ENCODE results near the gene TEX53. TPM values are rescaled to one million over a fixed set of nuclear protein-coding genes. Genes with fewer than 3 reads are reported as not detected.

TEX53 gene
- total RNA-seq, 1 experiment from 2014 or later = not detected

DNA sequence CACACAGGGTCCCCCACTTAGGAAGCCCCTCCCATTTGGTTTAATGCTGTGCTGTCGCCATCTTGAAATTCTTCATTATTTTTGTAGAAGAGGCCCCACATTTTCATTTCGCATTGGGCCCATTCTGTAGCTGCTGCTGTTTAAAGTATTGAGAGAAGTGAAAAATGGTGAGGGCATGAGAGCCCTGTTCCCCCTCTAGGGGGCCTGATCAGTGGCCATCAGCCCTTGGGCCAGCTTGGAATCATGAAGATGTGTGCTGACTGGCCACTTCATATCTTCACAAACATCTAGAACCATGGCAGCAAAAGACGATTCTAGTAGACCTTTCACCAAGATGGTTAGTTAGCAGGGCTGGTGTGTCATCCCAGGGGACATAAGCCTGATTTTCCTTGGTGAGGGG is 43.2 kb downstream of the TEX53 start:
- no peaks in the 10 kb centered on the region for H3K9me3 ChIP-seq
- Mint-ChIP-seq H3K27ac (ENCODE audit: unreplicated experiment) (no peak overlapping the region), H3K4me3 (ENCODE audit: unreplicated experiment) (no peak overlapping the region), H3K36me3 (ENCODE audit: insufficient read depth, unreplicated experiment) (peaks cover 18% of the 10 kb centered on the region), H3K9me3 (ENCODE audit: unreplicated experiment) (no peaks in the 10 kb centered on the region), H3K27me3 (ENCODE audit: insufficient read depth, unreplicated experiment) (no peaks in the 10 kb centered on the region), H3K4me1 (ENCODE audit: low read depth, unreplicated experiment) (peaks cover 12% of the 10 kb centered on the region)
- no peaks in the 10 kb centered on the region; the same call in 1 of the 2 replicates for H3K36me3 ChIP-seq (ENCODE audit: control insufficient read depth, insufficient read depth, low read length)
- H3K27me3 ChIP-seq (replicated peaks; ENCODE audit: control insufficient read depth, insufficient read depth, low read length) = no peaks in the 10 kb centered on the region
- no TSS peak for BruUV-seq (replicated peaks)
- POLR2A ChIA-PET = no interaction called here
- DNase-seq = no peak
- intact Hi-C loops (cut with micrococcal nuclease; ENCODE audit: unreplicated experiment) = no loop called here
- TF ChIP-seq, protein P1, sequence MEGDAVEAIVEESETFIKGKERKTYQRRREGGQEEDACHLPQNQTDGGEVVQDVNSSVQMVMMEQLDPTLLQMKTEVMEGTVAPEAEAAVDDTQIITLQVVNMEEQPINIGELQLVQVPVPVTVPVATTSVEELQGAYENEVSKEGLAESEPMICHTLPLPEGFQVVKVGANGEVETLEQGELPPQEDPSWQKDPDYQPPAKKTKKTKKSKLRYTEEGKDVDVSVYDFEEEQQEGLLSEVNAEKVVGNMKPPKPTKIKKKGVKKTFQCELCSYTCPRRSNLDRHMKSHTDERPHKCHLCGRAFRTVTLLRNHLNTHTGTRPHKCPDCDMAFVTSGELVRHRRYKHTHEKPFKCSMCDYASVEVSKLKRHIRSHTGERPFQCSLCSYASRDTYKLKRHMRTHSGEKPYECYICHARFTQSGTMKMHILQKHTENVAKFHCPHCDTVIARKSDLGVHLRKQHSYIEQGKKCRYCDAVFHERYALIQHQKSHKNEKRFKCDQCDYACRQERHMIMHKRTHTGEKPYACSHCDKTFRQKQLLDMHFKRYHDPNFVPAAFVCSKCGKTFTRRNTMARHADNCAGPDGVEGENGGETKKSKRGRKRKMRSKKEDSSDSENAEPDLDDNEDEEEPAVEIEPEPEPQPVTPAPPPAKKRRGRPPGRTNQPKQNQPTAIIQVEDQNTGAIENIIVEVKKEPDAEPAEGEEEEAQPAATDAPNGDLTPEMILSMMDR (IDR thresholded peaks at IDR 0.05; ENCODE audit: insufficient read depth in 1 of 2, low read depth in 1 of 2, low read length in 1 of 2, severe bottlenecking in 1 of 2, unreplicated experiment in 1 of 2) = no peak
- no peak overlapping the region for H3K4me3 ChIP-seq (ENCODE audit: low read depth, low read length)
- CTCF ChIA-PET = interaction anchor here (0.8 kb wide), 1 partner anchor 39 kb away, joined by 3 read pairs; no protein-coding TSS in a partner anchor
- 0 out of 2 replicates have a peak, but pooled peaks cover 10% of the 10 kb centered on the region for H3K4me1 ChIP-seq

DNA sequence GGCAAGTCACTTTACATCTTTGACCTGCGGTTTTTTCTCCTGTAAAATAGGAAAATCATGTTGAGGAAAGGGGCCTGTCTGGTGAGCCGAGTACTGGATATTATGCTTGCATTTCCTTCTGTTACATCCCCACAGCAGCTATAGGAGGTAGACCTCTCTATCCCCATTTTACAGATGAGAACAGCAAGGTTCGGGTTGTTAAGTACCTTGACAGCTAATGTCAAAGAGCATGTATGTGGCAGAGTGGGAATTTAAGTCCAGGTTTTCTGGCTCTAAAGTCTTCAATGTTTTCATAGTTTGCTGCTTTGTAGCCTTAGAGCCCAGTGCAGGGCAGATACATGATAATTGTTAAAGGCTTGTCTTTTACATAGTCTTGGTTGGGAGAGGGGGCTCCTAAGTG is 43.7 kb downstream of the TEX53 start:
- CTCF ChIA-PET = interaction anchor here (0.8 kb wide), 1 partner anchor 39 kb away, joined by 3 read pairs; no protein-coding TSS in a partner anchor
- no TSS peak for BruUV-seq (replicated peaks)
- intact Hi-C loops (cut with micrococcal nuclease; ENCODE audit: unreplicated experiment) = no loop called here
- H3K4me1 Mint-ChIP-seq (ENCODE audit: low read depth, unreplicated experiment) = peaks cover 13% of the 10 kb centered on the region
- H3K27me3 Mint-ChIP-seq (ENCODE audit: insufficient read depth, unreplicated experiment) = no peaks in the 10 kb centered on the region
- H3K27me3 ChIP-seq (replicated peaks; ENCODE audit: control insufficient read depth, insufficient read depth, low read length) = no peaks in the 10 kb centered on the region
- TF ChIP-seq, protein P1 (IDR thresholded peaks at IDR 0.05; ENCODE audit: insufficient read depth in 1 of 2, low read depth in 1 of 2, low read length in 1 of 2, severe bottlenecking in 1 of 2, unreplicated experiment in 1 of 2) = no peak
- no peak overlapping the region for H3K4me3 Mint-ChIP-seq (ENCODE audit: unreplicated experiment)
- H3K4me1 ChIP-seq = 0 out of 2 replicates have a peak, but pooled peaks cover 10% of the 10 kb centered on the region
- POLR2A ChIA-PET = no interaction called here
- H3K4me3 ChIP-seq (ENCODE audit: low read depth, low read length) = no peak overlapping the region
- H3K27ac Mint-ChIP-seq (ENCODE audit: unreplicated experiment) = no peak overlapping the region
- DNase-seq = no peak
- H3K36me3 Mint-ChIP-seq (ENCODE audit: insufficient read depth, unreplicated experiment) = peaks cover 18% of the 10 kb centered on the region
- no peaks in the 10 kb centered on the region for H3K9me3 Mint-ChIP-seq (ENCODE audit: unreplicated experiment)
- no peaks in the 10 kb centered on the region; the same call in 1 of the 2 replicates for H3K36me3 ChIP-seq (ENCODE audit: control insufficient read depth, insufficient read depth, low read length)
- no peaks in the 10 kb centered on the region for H3K9me3 ChIP-seq

DNA sequence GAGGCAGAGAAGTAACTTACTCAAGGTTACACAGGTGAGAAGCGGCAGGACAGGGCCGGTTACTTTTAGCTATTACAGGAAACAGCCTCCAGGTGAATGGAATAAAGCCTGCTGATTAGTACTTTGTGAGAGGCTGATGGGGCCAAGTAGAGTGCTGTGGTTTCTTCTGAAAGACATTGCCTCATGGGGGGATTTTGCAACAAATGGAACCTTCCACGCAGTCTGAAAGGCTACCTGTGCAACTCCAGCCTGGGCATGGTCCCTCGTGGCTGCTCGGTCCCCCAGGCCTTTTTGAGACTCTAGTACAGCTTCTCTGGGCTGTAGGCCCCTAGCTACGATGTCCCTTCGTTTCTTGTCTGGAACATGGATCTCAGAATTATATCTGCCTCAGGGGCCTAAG is 44.5 kb downstream of the TEX53 start:
- intact Hi-C loops (cut with micrococcal nuclease; ENCODE audit: unreplicated experiment) = no loop called here
- no peaks in the 10 kb centered on the region; the same call in 1 of the 2 replicates for H3K36me3 ChIP-seq (ENCODE audit: control insufficient read depth, insufficient read depth, low read length)
- Mint-ChIP-seq H3K4me1 (ENCODE audit: low read depth, unreplicated experiment) (peaks cover 13% of the 10 kb centered on the region), H3K4me3 (ENCODE audit: unreplicated experiment) (no peak overlapping the region), H3K27me3 (ENCODE audit: insufficient read depth, unreplicated experiment) (no peaks in the 10 kb centered on the region), H3K9me3 (ENCODE audit: unreplicated experiment) (no peaks in the 10 kb centered on the region), H3K36me3 (ENCODE audit: insufficient read depth, unreplicated experiment) (peaks cover 18% of the 10 kb centered on the region), H3K27ac (ENCODE audit: unreplicated experiment) (no peak overlapping the region)
- TF ChIP-seq, protein P1 (IDR thresholded peaks at IDR 0.05; ENCODE audit: insufficient read depth in 1 of 2, low read depth in 1 of 2, low read length in 1 of 2, severe bottlenecking in 1 of 2, unreplicated experiment in 1 of 2) = no peak
- no peak for DNase-seq
- 0 out of 2 replicates have a peak, but pooled peaks cover 10% of the 10 kb centered on the region for H3K4me1 ChIP-seq
- H3K9me3 ChIP-seq = no peaks in the 10 kb centered on the region
- POLR2A ChIA-PET = interaction anchor here (3.0 kb wide), 1 partner anchor 26 kb away, joined by 25 read pairs; the partner anchor contains the start of gene ATP6V1G1
- no TSS peak for BruUV-seq (replicated peaks)
- CTCF ChIA-PET = no interaction called here
- no peak overlapping the region for H3K4me3 ChIP-seq (ENCODE audit: low read depth, low read length)
- H3K27me3 ChIP-seq (replicated peaks; ENCODE audit: control insufficient read depth, insufficient read depth, low read length) = no peaks in the 10 kb centered on the region

Measured in Caco-2 (cell line).